H9 (cell line): ENCODE data around the gene STX10. TPM values are rescaled to one million over a fixed set of nuclear protein-coding genes. Genes with fewer than 3 reads are reported as not detected.

Experiments used
- DNase-seq: peaks from one replicate; pipeline ENCODE4 v3.0.0-alpha.2; 2017
- H2AFZ ChIP-seq: one replicate; pipeline ENCODE4 v1.6.1; 2013; ENCODE audit warnings: mild to moderate bottlenecking, low read length, control low read depth, moderate library complexity
- H2AK5ac ChIP-seq: 2 replicates; pipeline ENCODE4 v1.6.1; 2013; ENCODE audit warnings: low read length, control low read depth, mixed read lengths; ENCODE audit not compliant: insufficient read length
- H2BK120ac ChIP-seq: one replicate; pipeline ENCODE4 v1.6.1; 2013; ENCODE audit warnings: low read depth, mild to moderate bottlenecking, low read length, control low read depth, inconsistent platforms; ENCODE audit not compliant: poor library complexity, severe bottlenecking
- H2BK12ac ChIP-seq: 2 replicates; pipeline ENCODE4 v1.6.1; 2013; ENCODE audit warnings: low read length, control low read depth, mixed read lengths, low read depth; ENCODE audit not compliant: insufficient read length
- H2BK15ac ChIP-seq: 2 replicates; pipeline ENCODE4 v1.6.1; 2013; ENCODE audit warnings: low read depth, low read length, control low read depth
- H2BK20ac ChIP-seq: one replicate; pipeline ENCODE4 v1.6.1; 2013; ENCODE audit warnings: low read depth, mild to moderate bottlenecking, low read length, control low read depth, inconsistent platforms; ENCODE audit not compliant: poor library complexity, severe bottlenecking
- H2BK5ac ChIP-seq: 2 replicates; pipeline ENCODE4 v1.6.1; 2013; ENCODE audit warnings: low read length, control low read depth, mixed read lengths; ENCODE audit not compliant: insufficient read length
- H3K14ac ChIP-seq: 2 replicates; pipeline ENCODE4 v1.6.1; 2013; ENCODE audit warnings: low read length, control low read depth; ENCODE audit not compliant: insufficient read depth
- H3K18ac ChIP-seq: 2 replicates; pipeline ENCODE4 v1.6.1; 2013; ENCODE audit warnings: low read depth, mild to moderate bottlenecking, mixed read lengths, low read length, control low read depth; ENCODE audit not compliant: insufficient read length
- H3K23ac ChIP-seq: 2 replicates; pipeline ENCODE4 v1.6.1; 2013; ENCODE audit warnings: low read length, control low read depth, mixed read lengths, low read depth; ENCODE audit not compliant: insufficient read length
- H3K23me2 ChIP-seq: 2 replicates; pipeline ENCODE4 v1.6.1; 2013; ENCODE audit warnings: low read depth, mild to moderate bottlenecking, mixed read lengths, low read length, control low read depth; ENCODE audit not compliant: insufficient read length, poor library complexity, severe bottlenecking
- H3K27ac ChIP-seq: 2 replicates; pipeline ENCODE4 v1.5.1; 2013; ENCODE audit warnings: low read length, control low read depth, mixed read lengths, low read depth; ENCODE audit not compliant: insufficient read length
- H3K27me3 ChIP-seq: 2 replicates; pipeline ENCODE4 v1.6.1; 2013; ENCODE audit warnings: low read length, control low read depth, inconsistent platforms; ENCODE audit not compliant: insufficient read depth
- H3K4ac ChIP-seq: 2 replicates; pipeline ENCODE4 v1.6.1; 2013; ENCODE audit warnings: low read depth, mild to moderate bottlenecking, control low read depth, inconsistent platforms, low read length, moderate library complexity
- H3K4me1 ChIP-seq: 2 replicates; pipeline ENCODE4 v1.6.1; 2013; ENCODE audit warnings: low read length, control low read depth, inconsistent platforms; ENCODE audit not compliant: insufficient read depth
- H3K4me2 ChIP-seq: 2 replicates; pipeline ENCODE4 v1.6.1; 2013; ENCODE audit warnings: low read length, control low read depth, mixed read lengths; ENCODE audit not compliant: insufficient read length, insufficient read depth
- H3K56ac ChIP-seq: 2 replicates; pipeline ENCODE4 v1.6.1; 2013; ENCODE audit warnings: low read depth, mild to moderate bottlenecking, mixed read lengths, low read length, control low read depth; ENCODE audit not compliant: insufficient read length
- H3K79me1 ChIP-seq: 2 replicates; pipeline ENCODE4 v1.6.1; 2013; ENCODE audit warnings: low read depth, mild to moderate bottlenecking, moderate library complexity, low read length, control low read depth, inconsistent platforms; ENCODE audit not compliant: insufficient read depth, poor library complexity, severe bottlenecking
- H3K79me2 ChIP-seq: 2 replicates; pipeline ENCODE4 v1.6.1; 2013; ENCODE audit warnings: low read length, control low read depth, inconsistent platforms; ENCODE audit not compliant: insufficient read depth
- H3K9ac ChIP-seq: 2 replicates; pipeline ENCODE4 v1.6.1; 2013; ENCODE audit warnings: low read length, control low read depth, mixed read lengths; ENCODE audit not compliant: insufficient read length; ENCODE audit errors: extremely low read depth
- H3K9me3 ChIP-seq: one replicate; pipeline ENCODE4 v1.6.1; 2013; ENCODE audit warnings: low read depth, low read length, inconsistent platforms; ENCODE audit not compliant: control insufficient read depth
- H3T11ph ChIP-seq: one replicate; pipeline ENCODE4 v1.6.1; 2013; ENCODE audit warnings: mild to moderate bottlenecking, low read length, control low read depth, inconsistent platforms
- H4K20me1 ChIP-seq: one replicate; pipeline ENCODE4 v1.6.1; 2013; ENCODE audit not compliant: control insufficient read depth, insufficient read length, insufficient read depth
- H4K5ac ChIP-seq: 2 replicates; pipeline ENCODE4 v1.6.1; 2013; ENCODE audit warnings: low read depth, mild to moderate bottlenecking, mixed read lengths, low read length, control low read depth; ENCODE audit not compliant: insufficient read length
- H4K8ac ChIP-seq: replicated peaks from 2 replicates; pipeline ENCODE4 v1.6.1; 2013; ENCODE audit warnings: low read length, control low read depth, mixed read lengths, low read depth; ENCODE audit not compliant: insufficient read length
- H4K91ac ChIP-seq: 2 replicates; pipeline ENCODE4 v1.6.1; 2013; ENCODE audit warnings: low read depth, mild to moderate bottlenecking, moderate library complexity, mixed read lengths, low read length, control low read depth; ENCODE audit not compliant: insufficient read length
- H3K27ac Mint-ChIP-seq, 3 experiments: 2 replicates in 2 of 3; 3 replicates in 1 of 3; pipeline ENCODE4 v1.8.0; 2020 to 2021; ENCODE audit warnings: mixed read lengths in 3 of 3, mild to moderate bottlenecking in 1 of 3, moderate library complexity in 1 of 3
- H3K27me3 Mint-ChIP-seq: 2 replicates; pipeline ENCODE4 v1.8.0; 2021; ENCODE audit warnings: low read depth, mild to moderate bottlenecking, moderate library complexity, mixed read lengths
- H3K36me3 Mint-ChIP-seq, 3 experiments: 2 replicates in 2 of 3; 3 replicates in 1 of 3; pipeline ENCODE4 v1.8.0; 2020 to 2021; ENCODE audit warnings: low read depth in 3 of 3, mixed read lengths in 3 of 3; ENCODE audit not compliant: insufficient read depth in 1 of 3
- H3K4me1 Mint-ChIP-seq, 2 experiments: 2 replicates each; pipeline ENCODE4 v1.8.0; 2020; ENCODE audit warnings: mixed read lengths in 2 of 2
- H3K4me3 Mint-ChIP-seq, 2 experiments: 2 replicates in 1 of 2; 3 replicates in 1 of 2; pipeline ENCODE4 v1.8.0; 2020 to 2021; ENCODE audit warnings: mild to moderate bottlenecking in 2 of 2, mixed read lengths in 2 of 2, moderate library complexity in 1 of 2
- H3K9me3 Mint-ChIP-seq, 2 experiments: 2 replicates in 1 of 2; 3 replicates in 1 of 2; pipeline ENCODE4 v1.8.0; 2020; ENCODE audit warnings: mild to moderate bottlenecking in 2 of 2, mixed read lengths in 2 of 2, moderate library complexity in 1 of 2
- CTCF ChIP-seq: fragments of 200-600 bp; sonication (generic); conservative IDR thresholded peaks from 3 replicates; pipeline ENCODE4 v1.8.0; 2021; ENCODE audit warnings: antibody characterized with exemption, mild to moderate bottlenecking
- WGBS: extraction: QIAGEN DNeasy Blood & Tissue Kit; methylation state at CpG from one replicate; pipeline ENCODE4 v1.1.7; 2013; ENCODE audit warnings: missing lambda C conversion rate, low lambda C conversion rate, mixed read lengths; ENCODE audit not compliant: insufficient read length; ENCODE audit errors: extremely low coverage; 5-methylcytosine and 5-hydroxymethylcytosine counted together
- total RNA-seq: library from RNA; stranded (reverse); gene quantifications from 2 replicates; pipeline ENCODE4 v1.2.1, GENCODE V29; 2021

Gene STX10
- total RNA-seq, 1 experiment from 2014 or later: 39.4 TPM

GRCh38 chr19:13138171-13138915 is 11.8 kb downstream of the STX10 start:
- DNase-seq: no peak
- H2AFZ ChIP-seq: no peak overlapping the region
- H3K18ac ChIP-seq: no peak overlapping the region
- no peak overlapping the region for H2BK12ac ChIP-seq
- no peaks in the 10 kb centered on the region for H4K20me1 ChIP-seq
- no peak overlapping the region for H3K9ac ChIP-seq
- H3K27me3 ChIP-seq: no peaks in the 10 kb centered on the region
- H3K79me2 ChIP-seq: peaks cover 1% of the 10 kb centered on the region; the same call in 1 of the 2 replicates
- no peak overlapping the region for H2AK5ac ChIP-seq
- no peak overlapping the region for H3K27ac ChIP-seq
- H4K91ac ChIP-seq: no peak overlapping the region
- no peak overlapping the region for H3K14ac ChIP-seq
- H4K5ac ChIP-seq: no peak overlapping the region
- Mint-ChIP-seq H3K27me3 (no peaks in the 10 kb centered on the region), H3K4me1 (peaks cover 5 to 16% of the 10 kb centered on the region in 2 experiments; a peak in 3 of 4 replicates), H3K9me3 (no peaks in the 10 kb centered on the region), H3K27ac (no peak overlapping the region; a peak in 2 of 7 replicates), H3K36me3 (peaks cover 19 to 62% (median 52%) of the 10 kb centered on the region in 3 experiments; a peak in 6 of 7 replicates), H3K4me3 (no peak overlapping the region)
- no peak overlapping the region for H2BK5ac ChIP-seq
- peaks cover 4% of the 10 kb centered on the region for H3K79me1 ChIP-seq
- no peak overlapping the region for H3K56ac ChIP-seq
- no peaks in the 10 kb centered on the region for H3K9me3 ChIP-seq
- no peak overlapping the region for H3K4me2 ChIP-seq
- no peak overlapping the region for H3T11ph ChIP-seq
- no peak overlapping the region for H3K4ac ChIP-seq
- H4K8ac ChIP-seq: no peak overlapping the region
- TF ChIP-seq CTCF: no peak
- no peak overlapping the region for H2BK20ac ChIP-seq
- H3K23ac ChIP-seq: no peak overlapping the region
- no peak overlapping the region for H2BK120ac ChIP-seq
- H3K4me1 ChIP-seq: no peaks in the 10 kb centered on the region
- no CpG with 5 or more reads among the region's 40 CpGs for WGBS
- H3K23me2 ChIP-seq: no peaks in the 10 kb centered on the region
- no peak overlapping the region for H2BK15ac ChIP-seq
